Measurements from ENCODE around the gene TEKT5. TPM values are rescaled to one million over a fixed set of nuclear protein-coding genes. Genes with fewer than 3 reads are reported as not detected.

TEKT5 gene
- total and polyA plus RNA-seq, 2 donors (not counting 1 experiment from before 2014, with no cell fraction given): 0.06 TPM; not detected in 1

DNA sequence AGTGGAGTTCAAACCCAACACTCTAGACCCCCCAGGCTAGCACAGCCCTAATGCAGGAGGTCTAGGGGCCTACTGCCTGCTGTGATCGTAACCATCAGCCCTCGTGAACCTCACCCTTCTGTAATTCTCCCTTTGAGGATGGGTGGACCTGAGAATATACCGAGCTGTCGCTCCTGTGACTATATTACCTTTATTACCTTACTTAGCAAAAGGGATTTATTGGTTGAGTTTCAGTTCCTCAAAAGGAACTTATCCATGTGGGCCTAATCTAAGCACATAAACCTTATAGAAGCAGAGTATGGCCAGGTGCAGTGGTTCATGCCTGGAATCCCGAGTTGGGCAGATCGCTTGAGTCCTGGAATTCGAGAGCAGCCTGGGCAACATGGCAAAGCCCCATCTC lies 95.1 kb downstream of the TEKT5 start:
- Histone ChIP-seq H3K79me2 (ENCODE audit: control insufficient read depth, insufficient read depth, low read length) (no peaks in the 10 kb centered on the region), H3K4me2 (ENCODE audit: extremely low read depth, insufficient read depth, low read length) (no peak overlapping the region), H3K4me3 (replicated peaks in 1 of 4; ENCODE audit: control extremely low read depth in 1 of 4, insufficient read depth in 1 of 4, low read depth in 3 of 4, low read length in 4 of 4) (no peak overlapping the region), H4K20me1 (ENCODE audit: control insufficient read depth, extremely low read depth, insufficient read depth, low read length) (no peaks in the 10 kb centered on the region), H3K27me3 (ENCODE audit: control insufficient read depth, insufficient read depth, low read length) (peaks cover 5% of the 10 kb centered on the region), H3K4me1 (ENCODE audit: control insufficient read depth, extremely low read depth, insufficient read depth, low read length) (no peaks in the 10 kb centered on the region), H2AFZ (ENCODE audit: low read length) (no peak overlapping the region), H3K27ac (ENCODE audit: insufficient read depth, low read length) (no peak overlapping the region), H3K9me3 (ENCODE audit: control insufficient read depth, insufficient read depth, low read depth, low read length) (no peaks in the 10 kb centered on the region), H3K9ac (ENCODE audit: insufficient read depth, low read length) (no peak overlapping the region), H3K36me3 (ENCODE audit: control insufficient read depth, insufficient read depth, low read length) (no peaks in the 10 kb centered on the region)
- no peak for DNase-seq (ENCODE audit: low read depth in 2 of 2)
- TF ChIP-seq EZH2 (IDR thresholded peaks at IDR 0.05; ENCODE audit: low read length, missing control alignments): no peak
- TF ChIP-seq CTCF (conservative IDR thresholded peaks at IDR 0.05 in 1 of 2, IDR thresholded peaks at IDR 0.05 in 1 of 2; ENCODE audit: low read depth in 1 of 2, low read length in 2 of 2): no peak

GRCh38 chr16:10598157-10598556 lies 96.6 kb downstream of the TEKT5 start:
- DNase-seq (ENCODE audit: low read depth in 2 of 2): no peak
- Histone ChIP-seq H3K27ac (ENCODE audit: insufficient read depth, low read length) (no peak overlapping the region), H3K36me3 (ENCODE audit: control insufficient read depth, insufficient read depth, low read length) (no peaks in the 10 kb centered on the region), H3K4me1 (ENCODE audit: control insufficient read depth, extremely low read depth, insufficient read depth, low read length) (no peaks in the 10 kb centered on the region), H3K4me2 (ENCODE audit: extremely low read depth, insufficient read depth, low read length) (no peak overlapping the region), H3K9me3 (ENCODE audit: control insufficient read depth, insufficient read depth, low read depth, low read length) (no peaks in the 10 kb centered on the region), H3K79me2 (ENCODE audit: control insufficient read depth, insufficient read depth, low read length) (no peaks in the 10 kb centered on the region), H3K9ac (ENCODE audit: insufficient read depth, low read length) (no peak overlapping the region), H3K4me3 (replicated peaks in 1 of 4; ENCODE audit: control extremely low read depth in 1 of 4, insufficient read depth in 1 of 4, low read depth in 3 of 4, low read length in 4 of 4) (no peak overlapping the region), H3K27me3 (ENCODE audit: control insufficient read depth, insufficient read depth, low read length) (peaks cover 2% of the 10 kb centered on the region), H2AFZ (ENCODE audit: low read length) (no peak overlapping the region), H4K20me1 (ENCODE audit: control insufficient read depth, extremely low read depth, insufficient read depth, low read length) (no peaks in the 10 kb centered on the region)
- TF ChIP-seq EZH2 (IDR thresholded peaks at IDR 0.05; ENCODE audit: low read length, missing control alignments) (no peak), CTCF (conservative IDR thresholded peaks at IDR 0.05 in 1 of 2, IDR thresholded peaks at IDR 0.05 in 1 of 2; ENCODE audit: low read depth in 1 of 2, low read length in 2 of 2) (no peak)

DNA sequence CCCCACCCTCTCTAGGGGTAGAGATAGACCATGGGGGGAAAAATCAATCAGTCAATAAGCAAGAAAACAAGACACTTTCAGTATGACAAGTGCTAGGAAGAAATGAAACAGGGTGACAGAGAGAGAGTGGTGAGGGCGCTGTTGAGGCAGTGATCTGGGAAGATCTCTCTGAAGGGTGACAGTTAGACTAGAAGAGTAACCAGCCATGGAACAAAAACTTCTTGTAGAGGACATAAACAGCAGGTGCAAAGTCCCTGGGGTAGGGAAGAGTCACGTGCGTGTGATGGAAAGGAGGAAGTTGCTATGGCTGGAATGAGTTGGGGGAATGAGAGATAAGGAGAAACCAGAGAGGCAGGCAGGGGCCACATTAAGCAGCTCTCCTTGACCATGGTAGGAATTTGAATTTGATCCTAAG lies 97.5 kb downstream of the TEKT5 start:
- no peak for DNase-seq (ENCODE audit: low read depth in 2 of 2)
- Histone ChIP-seq H2AFZ (ENCODE audit: low read length) (no peak overlapping the region), H3K9me3 (ENCODE audit: control insufficient read depth, insufficient read depth, low read depth, low read length) (no peaks in the 10 kb centered on the region), H3K4me2 (ENCODE audit: extremely low read depth, insufficient read depth, low read length) (no peak overlapping the region), H3K36me3 (ENCODE audit: control insufficient read depth, insufficient read depth, low read length) (no peaks in the 10 kb centered on the region), H3K9ac (ENCODE audit: insufficient read depth, low read length) (no peak overlapping the region), H3K27ac (ENCODE audit: insufficient read depth, low read length) (no peak overlapping the region), H3K27me3 (ENCODE audit: control insufficient read depth, insufficient read depth, low read length) (peaks cover 2% of the 10 kb centered on the region), H3K79me2 (ENCODE audit: control insufficient read depth, insufficient read depth, low read length) (no peaks in the 10 kb centered on the region), H3K4me1 (ENCODE audit: control insufficient read depth, extremely low read depth, insufficient read depth, low read length) (no peaks in the 10 kb centered on the region), H4K20me1 (ENCODE audit: control insufficient read depth, extremely low read depth, insufficient read depth, low read length) (no peaks in the 10 kb centered on the region), H3K4me3 (replicated peaks in 1 of 4; ENCODE audit: control extremely low read depth in 1 of 4, insufficient read depth in 1 of 4, low read depth in 3 of 4, low read length in 4 of 4) (no peak overlapping the region)
- TF ChIP-seq CTCF (conservative IDR thresholded peaks at IDR 0.05 in 1 of 2, IDR thresholded peaks at IDR 0.05 in 1 of 2; ENCODE audit: low read depth in 1 of 2, low read length in 2 of 2) (no peak), EZH2 (IDR thresholded peaks at IDR 0.05; ENCODE audit: low read length, missing control alignments) (no peak)

Data from fibroblast of lung (primary cell).